AML-193 (cell line): ENCODE measurements around the gene SMC1B.
"Not testable (repeated sequence)": the region's sequence is repeated elsewhere in the genome, so short reads cannot be mapped to it uniquely, and the experiment has no call there.

Experiments used
- DNase-seq, 2 experiments: peaks; one replicate each; lab custom pipeline; 2025; lab: John Stamatoyannopoulos, UW

Gene SMC1B

GRCh38 chr22:45413368-45414211, at the start of gene SMC1B, which contains the start of gene RIBC2:
Gene SMC1B, minus strand, starts transcription at chr22:45413599. Its CDS starts 32 bp downstream, at chr22:45413567.
Gene RIBC2, plus strand, starts transcription at chr22:45413693. Its CDS starts 194 bp downstream, at chr22:45413887.
- DNase-seq = no peak

GRCh38 chr22:45462034-45462655, 48.7 kb upstream of the SMC1B start:
- DNase-seq = no peak

GRCh38 chr22:45460288-45461109, 47.1 kb upstream of the SMC1B start:
- no peak for DNase-seq

GRCh38 chr22:45459235-45459634, 45.8 kb upstream of the SMC1B start:
- DNase-seq = no peak

- no peak for DNase-seq
Measured at GRCh38 chr22:45458532-45458931, 45.1 kb upstream of the SMC1B start.

- DNase-seq = no peak
Measured at GRCh38 chr22:45456811-45457210, 43.4 kb upstream of the SMC1B start.

- no peak for DNase-seq
Measured at GRCh38 chr22:45455621-45456020, 42.2 kb upstream of the SMC1B start.

- no peak for DNase-seq
Measured at GRCh38 chr22:45455212-45455611, 41.8 kb upstream of the SMC1B start.

GRCh38 chr22:45454275-45454674, 40.9 kb upstream of the SMC1B start:
- no peak for DNase-seq

GRCh38 chr22:45453764-45454163, 40.4 kb upstream of the SMC1B start:
- DNase-seq = no peak

GRCh38 chr22:45452565-45453379, 39.4 kb upstream of the SMC1B start:
- no peak for DNase-seq

GRCh38 chr22:45451972-45452371, 38.6 kb upstream of the SMC1B start:
- no peak for DNase-seq

- DNase-seq = no peak
Measured at GRCh38 chr22:45450921-45451651, 37.7 kb upstream of the SMC1B start.

GRCh38 chr22:45450101-45450785, 36.8 kb upstream of the SMC1B start:
- no peak for DNase-seq

GRCh38 chr22:45449442-45449841, 36.0 kb upstream of the SMC1B start:
- not testable (repeated sequence) for DNase-seq

- no peak for DNase-seq
Measured at GRCh38 chr22:45448431-45448830, 35.0 kb upstream of the SMC1B start.

GRCh38 chr22:45447596-45447995, 34.2 kb upstream of the SMC1B start:
- not testable (repeated sequence) for DNase-seq

- DNase-seq = no peak
Measured at GRCh38 chr22:45446216-45446615, 32.8 kb upstream of the SMC1B start.

- no peak for DNase-seq
Measured at GRCh38 chr22:45445031-45445710, 31.8 kb upstream of the SMC1B start.

GRCh38 chr22:45444168-45444567, 30.8 kb upstream of the SMC1B start:
- no peak for DNase-seq
